UCSD-AML1 (cell line): ENCODE data around the gene IFT74.

ENCODE experiments used
- DNase-seq: peaks from one replicate; lab custom pipeline; 2025; ENCODE audit not compliant: unreplicated experiment; lab: John Stamatoyannopoulos, UW

Gene IFT74

GRCh38 chr9:26955921-26956859 lies at the start of gene IFT74:
Gene IFT74 (plus strand): TSS chr9:26956412. CDS start chr9:26961968, 5,556 bp downstream.
- peak; percentile 94 for DNase-seq

GRCh38 chr9:26913138-26913668 lies 43.0 kb upstream of the IFT74 start:
- DNase-seq, result no peak

GRCh38 chr9:26919698-26920097 lies 36.5 kb upstream of the IFT74 start:
- no peak for DNase-seq

GRCh38 chr9:26925609-26926008 lies 30.6 kb upstream of the IFT74 start:
- DNase-seq, result no peak

- DNase-seq, result no peak
These were observed 27.2 kb upstream of the IFT74 start for GRCh38 chr9:26928902-26929495.

GRCh38 chr9:26935847-26936246 lies 20.4 kb upstream of the IFT74 start:
- no peak for DNase-seq

GRCh38 chr9:26937816-26938371 lies 18.3 kb upstream of the IFT74 start:
- no peak for DNase-seq

- no peak for DNase-seq
These were observed 16.1 kb upstream of the IFT74 start for GRCh38 chr9:26939955-26940711.

GRCh38 chr9:26940779-26941178 lies 15.4 kb upstream of the IFT74 start:
- no peak for DNase-seq

GRCh38 chr9:26945591-26945990 lies 10.6 kb upstream of the IFT74 start:
- DNase-seq, result no peak

GRCh38 chr9:26946753-26947727 lies 9.2 kb upstream of the IFT74 start, which contains the start of gene PLAA:
Gene PLAA (minus strand): TSS chr9:26947242. CDS start chr9:26947045, 197 bp downstream.
- DNase-seq, result peak; percentile 93

GRCh38 chr9:26947736-26948135 lies 8.5 kb upstream of the IFT74 start:
- no peak for DNase-seq

GRCh38 chr9:26949637-26950069 lies 6.6 kb upstream of the IFT74 start:
- no peak for DNase-seq

- DNase-seq, result no peak
These were observed 5.7 kb upstream of the IFT74 start for GRCh38 chr9:26950521-26950920.

- DNase-seq, result no peak
These were observed 4.4 kb upstream of the IFT74 start for GRCh38 chr9:26951794-26952193.

GRCh38 chr9:26954050-26954508 lies 2.1 kb upstream of the IFT74 start:
- DNase-seq, result no peak

- peak; percentile 23 for DNase-seq
These were observed 849 bp upstream of the IFT74 start for GRCh38 chr9:26955222-26955903.

- no peak for DNase-seq
These were observed 635 bp downstream of the IFT74 start for GRCh38 chr9:26956860-26957233.

- DNase-seq, result no peak
These were observed 15.5 kb downstream of the IFT74 start for GRCh38 chr9:26971721-26972120.
